OCI-LY7 (cell line): ENCODE data around the gene TMEM270. TPM values are rescaled to one million over a fixed set of nuclear protein-coding genes. Genes with fewer than 3 reads are reported as not detected.

Source experiments
- BruUV-seq: library from RNA; stranded (reverse); fragments of 400-500 nt; replicated peaks from 2 replicates; lab custom pipeline; 2021; lab: Mats Ljungman, UMichigan
- CTCF ChIA-PET: fragments of 300-600 bp; sonication (Branson Sonifier 250); formaldehyde crosslinking; loops from one replicate; lab custom pipeline; 2022; ENCODE audit warnings: antibody characterized with exemption; ENCODE audit not compliant: unreplicated experiment; lab: Charles Lee
- POLR2A ChIA-PET: fragments of 300-600 bp; sonication (Branson Sonifier 250); formaldehyde crosslinking; loops from one replicate; lab custom pipeline; 2022; ENCODE audit warnings: antibody characterized with exemption; lab: Charles Lee
- DNase-seq: peaks from one replicate; pipeline ENCODE4 v3.0.0-alpha.2; 2015; ENCODE audit warnings: low spot score
- H2AFZ ChIP-seq: fragments of 200-600 bp; sonication (generic), shearing (Covaris generic); 2 replicates; pipeline ENCODE4 v1.6.1; 2014; ENCODE audit warnings: mild to moderate bottlenecking, antibody characterized with exemption, low read length, moderate library complexity
- H3K27ac ChIP-seq: fragments of 200-600 bp; sonication (generic); 2 replicates; pipeline ENCODE4 v1.5.1; 2014; ENCODE audit warnings: mixed run types, low read depth, mild to moderate bottlenecking, moderate library complexity, low read length, inconsistent platforms; ENCODE audit not compliant: poor library complexity, severe bottlenecking
- H3K36me3 ChIP-seq: fragments of 200-600 bp; sonication (generic); 2 replicates; pipeline ENCODE4 v1.6.1; 2014; ENCODE audit warnings: mild to moderate bottlenecking, antibody characterized with exemption, low read length, moderate library complexity, mixed read lengths; ENCODE audit not compliant: insufficient read depth
- H3K4me1 ChIP-seq: fragments of 200-600 bp; sonication (generic); 2 replicates; pipeline ENCODE4 v1.5.1; 2014; ENCODE audit warnings: mild to moderate bottlenecking, low read length; ENCODE audit not compliant: insufficient read depth, poor library complexity, severe bottlenecking
- H3K4me2 ChIP-seq: fragments of 200-600 bp; sonication (generic); 2 replicates; pipeline ENCODE4 v1.6.1; 2014; ENCODE audit warnings: mild to moderate bottlenecking, low read length
- H3K4me3 ChIP-seq: fragments of 200-600 bp; sonication (generic); 2 replicates; pipeline ENCODE4 v1.5.1; 2014; ENCODE audit warnings: mild to moderate bottlenecking, low read depth, low read length; ENCODE audit not compliant: poor library complexity, severe bottlenecking
- H3K79me2 ChIP-seq: fragments of 200-600 bp; sonication (generic); 2 replicates; pipeline ENCODE4 v1.6.1; 2016; ENCODE audit warnings: low read depth, mild to moderate bottlenecking, low read length, moderate library complexity, mixed read lengths; ENCODE audit not compliant: insufficient read depth
- H3K9me2 ChIP-seq: fragments of 200-600 bp; sonication (generic); 2 replicates; pipeline ENCODE4 v1.6.1; 2016; ENCODE audit warnings: mild to moderate bottlenecking, low read length, mixed read lengths; ENCODE audit not compliant: insufficient read depth
- H3K9me3 ChIP-seq: fragments of 200-600 bp; sonication (generic); 2 replicates; pipeline ENCODE4 v1.6.1; 2014; ENCODE audit warnings: mild to moderate bottlenecking, mixed run types, low read length, mixed read lengths
- H4K20me1 ChIP-seq: fragments of 200-600 bp; sonication (generic); 2 replicates; pipeline ENCODE4 v1.6.1; 2014; ENCODE audit warnings: mild to moderate bottlenecking, antibody characterized with exemption, low read length, moderate library complexity, mixed read lengths; ENCODE audit not compliant: insufficient read depth
- CTCF ChIP-seq: fragments of 200-600 bp; sonication (generic); conservative IDR thresholded peaks from 2 replicates; pipeline ENCODE4 v1.5.1; 2014; ENCODE audit warnings: mild to moderate bottlenecking, antibody characterized with exemption, low read length, moderate library complexity, mixed read lengths
- EZH2phosphoT487 ChIP-seq: fragments of 200-600 bp; sonication (generic); IDR thresholded peaks from 2 replicates; pipeline ENCODE4 v1.6.1; 2018; ENCODE audit warnings: low read depth, borderline replicate concordance, mild to moderate bottlenecking, mixed run types, antibody characterized with exemption, low read length, moderate library complexity, mixed read lengths
- intact Hi-C: fragments of 100-400 bp; cut with micrococcal nuclease; formaldehyde crosslinking; loops from one replicate; pipeline ENCODE4 v1.10.0; 2022; ENCODE audit not compliant: unreplicated experiment
- total RNA-seq, 2 experiments: library from RNA; depleted of rRNA in 1 of 2; stranded (reverse); fragments of >200 nt in 1 of 2; shearing (Covaris generic) in 1 of 2; gene quantifications; 2 replicates each; pipeline ENCODE4 v1.2.3, GENCODE V29; 2014 to 2022

TMEM270 gene
- total RNA-seq, 2 experiments from 2014 or later = not detected

GRCh38 chr7:73892003-73892999 lies 31.3 kb downstream of the TMEM270 start:
- Histone ChIP-seq H3K4me1 (no peaks in the 10 kb centered on the region), H3K79me2 (no peaks in the 10 kb centered on the region), H3K9me2 (no peaks in the 10 kb centered on the region), H3K9me3 (no peaks in the 10 kb centered on the region), H3K36me3 (no peaks in the 10 kb centered on the region), H2AFZ (no peak overlapping the region), H3K4me2 (no peak overlapping the region), H4K20me1 (no peaks in the 10 kb centered on the region), H3K27ac (no peak overlapping the region), H3K4me3 (no peak overlapping the region)
- POLR2A ChIA-PET = interaction anchor here (0.6 kb wide), 1 partner anchor 277 kb away, joined by 3 read pairs; no protein-coding TSS in a partner anchor
- CTCF ChIA-PET = no interaction called here
- no peak for DNase-seq
- TF ChIP-seq EZH2phosphoT487 = no peak
- no peak for TF ChIP-seq CTCF
- intact Hi-C loops = no loop called here
- BruUV-seq = no TSS peak

GRCh38 chr7:73893342-73894101 lies 32.6 kb downstream of the TMEM270 start:
- Histone ChIP-seq H2AFZ (no peak overlapping the region), H3K4me3 (no peak overlapping the region), H3K36me3 (no peaks in the 10 kb centered on the region), H3K9me2 (no peaks in the 10 kb centered on the region), H4K20me1 (no peaks in the 10 kb centered on the region), H3K4me1 (no peaks in the 10 kb centered on the region), H3K27ac (no peak overlapping the region), H3K79me2 (no peaks in the 10 kb centered on the region), H3K9me3 (no peaks in the 10 kb centered on the region), H3K4me2 (no peak overlapping the region)
- intact Hi-C loops = no loop called here
- TF ChIP-seq EZH2phosphoT487 = no peak
- TF ChIP-seq CTCF = no peak
- no TSS peak for BruUV-seq
- no peak for DNase-seq
- ChIA-PET POLR2A (no interaction called here), CTCF (no interaction called here)
